NCI-H69 (cell line): Measurements from ENCODE around the gene EEA1.
"Not testable (repeated sequence)": the region's sequence is repeated elsewhere in the genome, so short reads cannot be mapped to it uniquely, and the experiment has no call there.

Experiments used
- DNase-seq: peaks from one replicate; lab custom pipeline; 2025; lab: John Stamatoyannopoulos, UW

The EEA1 gene

DNA sequence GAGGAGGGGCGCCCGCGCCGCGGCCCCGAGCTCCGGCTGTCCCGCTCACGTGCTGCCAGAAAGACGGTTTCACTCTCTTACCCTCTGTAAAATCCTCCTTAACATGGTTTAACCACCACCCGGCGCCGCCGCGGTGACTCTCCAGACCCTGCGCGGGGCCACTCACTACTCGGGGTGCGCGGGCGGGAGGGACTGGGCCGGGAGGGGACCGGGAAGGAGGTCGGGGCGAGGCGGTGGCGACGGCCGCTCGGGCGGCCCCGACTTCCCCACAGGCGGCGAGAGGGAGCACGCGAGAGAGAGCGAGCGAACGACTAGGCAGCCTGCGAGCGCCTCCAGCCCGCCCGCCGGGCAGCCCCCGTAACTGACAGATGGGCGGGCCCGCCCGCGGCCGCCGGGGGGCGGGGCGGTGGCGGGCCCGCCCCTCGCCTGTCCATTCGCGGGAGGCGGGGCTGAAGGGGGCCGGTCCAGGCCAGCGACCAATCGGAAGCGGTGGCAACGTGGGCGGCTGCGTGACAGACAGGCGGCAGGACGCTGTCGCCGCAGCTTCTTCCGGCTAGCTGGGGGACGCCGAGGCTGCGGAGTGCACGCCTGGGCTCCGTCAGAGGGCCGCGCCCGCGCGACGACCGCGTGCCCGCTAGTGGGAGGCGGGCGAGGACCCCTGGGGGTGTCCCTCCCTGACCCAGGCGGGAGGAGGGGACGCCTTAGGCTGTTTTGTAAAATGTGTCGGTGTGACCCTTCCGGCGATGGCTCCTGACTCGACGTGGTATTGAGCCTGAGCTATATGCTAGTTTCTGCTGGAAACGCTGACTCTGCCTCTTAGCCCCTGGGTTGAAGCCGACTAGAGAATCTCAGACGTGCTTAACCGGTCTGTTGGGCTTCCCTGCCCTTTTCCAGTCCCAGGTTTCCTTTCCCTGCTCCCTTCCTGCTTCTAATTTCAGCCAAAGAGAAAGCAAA lies at the start of gene EEA1:
EEA1 (minus strand) TSS at position 334 of the 954 bp plus-strand sequence; CDS start at position 105, 229 bp downstream.
- peak; percentile 99 for DNase-seq

DNA sequence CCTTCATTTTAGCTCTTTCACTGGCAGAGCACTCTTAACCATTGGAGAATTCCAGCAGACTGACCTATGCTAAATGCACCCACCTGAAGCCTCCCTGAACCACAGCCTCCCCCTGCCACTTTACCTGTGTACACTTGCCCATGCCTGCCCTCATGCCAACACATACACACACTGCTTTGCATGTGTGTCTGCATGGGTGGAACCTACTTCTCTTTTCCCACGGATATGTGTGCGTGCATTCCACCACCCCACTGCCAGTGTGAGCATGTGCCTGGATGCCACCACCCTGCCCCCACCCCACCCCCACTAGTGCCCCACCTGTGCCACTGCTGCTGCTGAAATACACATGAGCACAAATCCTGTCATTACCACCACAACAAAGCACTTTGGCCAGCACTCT lies 49.5 kb upstream of the EEA1 start:
- DNase-seq: no peak

DNA sequence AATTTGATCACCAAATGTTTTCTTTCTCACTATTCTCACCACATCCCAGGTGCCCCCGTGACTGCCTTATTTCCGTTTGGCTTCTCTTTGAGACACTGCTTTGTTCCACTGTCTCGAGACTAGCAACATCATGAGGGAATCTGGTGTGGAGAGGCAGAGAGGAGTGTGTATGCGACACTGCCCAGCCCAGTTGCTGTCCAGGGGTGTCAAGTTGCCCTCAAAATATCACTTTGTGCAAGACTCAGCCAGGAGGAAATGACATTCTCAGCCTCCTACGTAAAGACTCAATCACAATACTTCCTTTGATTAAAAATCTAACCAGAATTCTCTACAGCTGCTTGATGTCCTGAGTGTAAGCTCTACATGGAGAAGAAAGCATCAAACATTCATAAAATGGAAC lies 48.2 kb upstream of the EEA1 start:
- DNase-seq: no peak

DNA sequence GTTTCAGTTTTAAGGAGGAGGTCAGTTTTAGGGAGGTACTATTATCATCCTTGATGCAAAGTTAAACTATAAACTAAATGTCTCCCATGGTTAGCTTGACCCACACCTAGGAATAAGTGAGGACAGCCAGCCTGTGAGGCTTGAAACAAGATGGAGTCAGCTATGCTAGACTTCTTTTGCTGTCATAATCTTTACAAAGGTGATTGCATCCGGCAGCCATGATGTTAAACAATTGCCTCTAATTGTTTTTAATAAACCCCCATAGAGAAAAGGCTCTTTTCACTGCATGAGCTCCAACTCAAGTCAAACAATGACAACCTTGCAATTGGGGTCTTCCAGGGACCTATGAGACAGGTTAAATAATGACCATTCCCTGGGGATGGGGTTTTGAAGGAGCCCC lies 45.7 kb upstream of the EEA1 start:
- no peak for DNase-seq

DNA sequence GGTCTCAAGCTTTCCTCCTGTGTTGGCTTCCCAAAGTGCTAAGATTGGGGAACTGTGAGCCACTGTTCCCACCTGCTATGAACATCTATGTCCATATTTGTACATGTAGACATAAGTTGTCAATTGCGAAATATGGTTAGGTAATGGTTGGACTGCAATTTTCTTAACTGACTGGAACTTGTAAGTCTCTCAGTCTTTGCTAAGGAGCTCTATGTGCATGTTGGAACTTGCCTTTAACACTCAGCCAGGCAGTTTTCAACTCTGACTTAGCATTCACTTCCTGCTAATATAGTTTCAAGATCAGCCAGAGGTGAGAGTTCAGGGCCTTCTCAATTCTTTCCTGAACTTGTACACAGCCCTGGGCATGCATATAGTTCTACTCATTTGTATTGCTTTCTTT lies 44.5 kb upstream of the EEA1 start:
- no peak for DNase-seq

DNA sequence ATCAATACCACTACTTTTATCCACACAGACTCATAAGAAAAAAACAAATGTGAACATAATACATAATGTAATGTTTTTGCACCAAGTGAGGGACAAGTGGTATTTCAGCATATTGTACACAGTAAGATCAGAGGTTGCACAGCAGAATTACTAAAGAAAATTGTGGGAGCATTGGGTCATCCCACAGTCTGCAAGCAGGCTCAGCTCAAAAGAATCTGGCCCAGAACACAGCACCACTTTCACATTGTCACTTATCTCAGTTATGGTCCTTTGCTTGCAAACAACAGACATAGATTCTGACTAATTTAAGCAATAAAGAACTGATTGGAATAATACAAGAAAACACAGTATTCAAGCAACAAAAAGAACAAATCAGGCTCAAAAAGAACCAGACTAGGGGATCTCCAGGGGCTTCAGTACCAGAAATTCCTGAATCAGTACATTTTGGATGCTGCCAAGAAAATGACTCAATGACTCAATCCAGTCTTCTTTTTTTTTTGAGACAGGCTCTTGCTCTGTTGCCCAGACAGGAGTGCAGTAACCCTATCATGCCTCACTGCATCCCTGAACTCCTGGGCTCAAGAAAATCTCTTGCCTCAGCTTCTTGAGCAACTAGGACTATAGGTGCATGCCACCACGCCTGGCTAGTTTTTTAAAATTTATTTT lies 42.9 kb upstream of the EEA1 start:
- DNase-seq: no peak

DNA sequence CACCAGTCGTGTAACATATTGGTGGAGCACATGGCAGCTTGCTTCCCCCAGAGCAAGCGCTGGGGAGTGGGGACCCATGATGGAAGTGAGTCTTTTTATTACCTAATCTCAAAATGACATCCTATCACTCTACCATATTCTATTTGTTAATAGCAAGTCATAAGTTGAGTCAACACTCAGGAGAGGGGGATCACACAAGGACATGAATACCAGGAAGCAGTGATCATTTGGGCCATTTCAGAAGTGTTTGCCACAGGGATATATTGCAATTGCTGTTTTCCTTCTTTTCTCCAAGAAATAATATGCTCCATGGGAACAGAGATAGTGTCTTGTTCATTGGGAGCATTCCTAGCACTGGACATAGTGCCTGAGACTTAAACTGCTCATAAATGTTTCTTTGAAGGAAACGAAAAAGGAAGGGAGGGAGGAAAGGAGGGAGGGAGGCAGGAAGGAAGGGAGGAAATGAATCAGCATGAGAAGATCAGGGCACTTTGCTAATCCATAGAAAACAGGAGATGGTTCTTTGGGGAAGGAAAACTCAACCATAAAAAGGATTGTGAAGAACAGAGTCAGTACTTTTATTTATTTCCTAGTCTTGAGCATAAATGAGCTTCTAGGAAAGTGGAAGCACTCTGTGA lies 39.2 kb upstream of the EEA1 start:
- DNase-seq: no peak

DNA sequence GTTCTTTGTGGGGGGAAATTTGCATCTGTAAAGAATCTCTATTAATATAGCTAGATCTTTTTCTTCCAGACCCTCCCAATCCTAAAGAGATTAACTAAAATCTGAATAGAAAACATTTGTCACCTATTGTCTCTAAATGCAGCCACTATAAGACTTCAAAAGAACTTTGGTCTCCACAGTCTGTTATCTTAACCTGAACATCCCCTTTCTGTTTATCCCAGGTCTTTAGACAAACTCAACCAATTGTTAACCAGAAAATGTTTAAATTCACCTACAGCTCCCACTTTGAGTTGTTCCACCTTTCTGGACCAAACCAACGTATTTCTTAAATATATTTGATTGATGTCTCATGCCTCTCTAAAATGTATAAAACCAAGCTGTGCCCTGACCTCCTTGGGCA lies 35.3 kb upstream of the EEA1 start:
- not testable (repeated sequence) for DNase-seq

DNA sequence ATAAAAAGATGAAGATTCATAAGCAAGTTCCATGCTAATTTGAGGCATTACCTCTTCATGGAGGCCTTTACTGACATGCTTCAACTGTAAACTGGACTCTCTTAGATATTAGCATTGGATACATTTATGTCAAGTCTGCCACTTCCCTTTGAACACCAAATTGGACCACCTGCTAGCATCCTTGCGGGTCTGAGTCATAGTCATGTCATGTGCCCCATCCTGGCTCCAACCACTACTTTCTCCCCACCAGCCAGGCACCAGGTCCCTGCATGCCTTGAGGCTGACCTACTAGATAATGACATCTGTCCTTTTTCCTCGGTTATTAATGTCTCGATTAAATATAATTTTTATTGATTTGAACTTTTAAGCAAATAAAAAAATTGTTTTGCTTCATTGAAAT lies 32.9 kb upstream of the EEA1 start:
- peak; percentile 46 for DNase-seq

DNA sequence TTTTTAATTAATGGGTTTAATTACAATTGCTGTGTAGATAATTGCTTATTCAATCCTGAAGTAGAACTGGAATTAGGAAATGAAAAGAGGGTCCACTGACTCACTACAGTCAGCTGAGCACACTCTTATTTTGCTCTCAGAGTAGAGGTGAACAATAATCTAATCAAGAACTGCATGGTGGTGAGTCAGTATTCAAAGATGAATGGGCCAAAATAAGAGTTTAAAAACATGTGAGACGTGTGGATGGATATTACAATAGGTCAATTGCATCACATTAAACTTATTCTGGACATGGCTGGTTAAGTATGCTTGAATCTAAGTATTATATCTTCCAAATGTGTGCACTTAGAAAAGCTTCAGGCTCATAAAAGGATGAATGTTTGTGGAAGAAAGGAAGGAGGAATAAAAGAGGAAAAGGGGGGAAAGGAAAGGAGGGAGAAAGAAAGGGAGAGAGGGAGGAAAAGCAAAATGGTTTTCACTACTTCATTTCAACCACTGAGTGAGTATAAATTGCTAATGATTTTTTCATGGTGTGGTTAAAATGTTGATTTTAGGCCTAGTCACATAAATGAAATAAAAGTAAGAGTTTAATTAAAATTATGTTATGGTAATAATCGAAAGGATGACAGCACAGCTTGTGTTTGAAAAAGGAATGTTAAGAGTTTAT lies 27.0 kb upstream of the EEA1 start:
- DNase-seq: no peak

DNA sequence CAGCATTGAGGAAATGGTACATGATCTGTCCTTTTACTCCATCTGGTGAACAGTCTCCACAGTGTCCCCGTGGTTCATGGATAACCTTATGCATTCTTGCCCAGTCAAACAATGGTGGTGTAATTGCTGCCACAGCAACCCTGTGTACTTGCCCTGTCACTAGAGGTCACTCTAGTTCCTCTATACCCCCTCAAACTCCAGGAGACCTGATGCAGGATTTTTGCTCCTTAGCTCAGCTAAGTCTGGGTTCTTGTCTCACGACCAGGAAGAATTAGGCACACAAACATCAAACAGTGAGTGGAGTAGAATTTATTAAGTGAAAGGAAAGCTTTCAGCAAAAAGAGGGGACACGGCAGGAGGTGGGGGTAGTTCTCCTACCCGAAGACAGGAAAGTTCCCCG lies 24.7 kb upstream of the EEA1 start:
- no peak for DNase-seq

DNA sequence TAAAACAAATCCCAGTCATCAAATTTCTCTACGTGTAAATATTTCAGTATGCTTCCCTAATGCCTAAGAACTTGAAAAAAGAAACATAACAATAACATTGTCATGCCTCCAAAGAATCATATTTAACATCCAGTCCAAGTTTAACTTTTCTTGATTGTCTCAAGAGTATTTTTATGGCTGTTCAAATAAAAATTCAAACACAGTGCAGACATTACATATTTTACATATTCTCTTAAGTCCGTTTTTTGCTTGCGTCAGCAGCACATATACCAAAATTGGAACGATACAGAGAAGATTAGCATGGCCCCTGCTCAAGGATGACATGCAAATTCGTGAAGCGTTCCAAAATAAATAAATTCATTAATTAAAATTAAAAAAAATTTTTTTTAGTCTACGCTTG lies 23.3 kb upstream of the EEA1 start:
- no peak for DNase-seq

DNA sequence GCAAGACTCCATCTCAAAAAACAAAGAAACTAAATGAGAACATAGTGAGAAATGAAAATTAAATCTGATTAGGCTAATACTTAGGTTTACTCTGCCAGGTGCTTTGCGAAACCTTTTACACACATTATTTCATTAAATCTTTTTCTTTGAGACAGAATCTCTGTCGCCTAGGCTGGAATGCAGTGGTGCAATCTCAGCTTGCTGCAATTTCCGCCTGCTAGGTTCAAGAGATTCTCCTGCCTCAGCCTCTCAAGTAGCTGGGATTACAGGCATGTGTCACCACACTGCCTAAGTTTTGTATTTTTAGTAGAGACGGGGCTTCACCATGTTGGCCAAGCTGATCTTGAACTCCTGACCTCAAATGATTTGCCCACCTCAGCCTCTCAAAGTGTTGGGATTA lies 21.9 kb upstream of the EEA1 start:
- DNase-seq: no peak

DNA sequence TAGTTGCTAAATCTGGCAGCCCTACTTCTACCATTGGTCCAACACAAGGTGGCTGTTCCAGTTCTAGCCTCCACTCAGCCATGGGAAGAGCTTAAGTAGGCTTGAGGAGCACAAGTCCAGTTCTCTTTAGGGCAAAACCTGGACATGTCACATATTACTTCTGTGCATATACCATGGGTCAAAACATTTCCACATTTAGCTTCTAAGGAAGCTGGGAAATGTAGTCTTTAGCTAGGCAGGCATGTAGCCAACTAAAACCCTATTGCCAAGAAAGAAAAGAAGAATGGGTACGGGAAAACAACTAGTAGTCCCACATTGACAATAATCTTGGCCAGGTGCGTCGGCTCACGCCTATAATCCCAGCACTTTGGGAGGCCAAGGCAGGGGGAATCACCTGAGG lies 20.9 kb upstream of the EEA1 start:
- DNase-seq: no peak

DNA sequence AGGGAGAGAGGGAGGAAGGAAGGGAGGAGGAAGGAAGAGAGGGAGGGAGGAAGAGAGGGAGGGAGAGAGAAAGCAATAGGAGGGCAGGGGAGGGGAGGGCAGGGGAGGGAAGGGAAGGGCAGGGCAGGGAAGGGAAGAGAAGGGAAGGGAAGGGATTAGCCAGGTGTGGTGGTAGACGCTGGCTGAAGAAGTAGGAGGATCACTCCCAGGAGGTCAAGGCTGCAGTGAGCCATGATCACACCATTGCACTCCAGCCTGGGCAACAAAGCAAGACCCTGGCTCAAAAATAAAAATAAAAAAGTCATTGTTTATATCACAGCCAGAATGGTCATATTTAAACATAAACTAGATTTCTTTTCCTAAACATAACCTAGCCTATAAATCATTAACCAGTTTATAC lies 20.4 kb upstream of the EEA1 start:
- DNase-seq: no peak

DNA sequence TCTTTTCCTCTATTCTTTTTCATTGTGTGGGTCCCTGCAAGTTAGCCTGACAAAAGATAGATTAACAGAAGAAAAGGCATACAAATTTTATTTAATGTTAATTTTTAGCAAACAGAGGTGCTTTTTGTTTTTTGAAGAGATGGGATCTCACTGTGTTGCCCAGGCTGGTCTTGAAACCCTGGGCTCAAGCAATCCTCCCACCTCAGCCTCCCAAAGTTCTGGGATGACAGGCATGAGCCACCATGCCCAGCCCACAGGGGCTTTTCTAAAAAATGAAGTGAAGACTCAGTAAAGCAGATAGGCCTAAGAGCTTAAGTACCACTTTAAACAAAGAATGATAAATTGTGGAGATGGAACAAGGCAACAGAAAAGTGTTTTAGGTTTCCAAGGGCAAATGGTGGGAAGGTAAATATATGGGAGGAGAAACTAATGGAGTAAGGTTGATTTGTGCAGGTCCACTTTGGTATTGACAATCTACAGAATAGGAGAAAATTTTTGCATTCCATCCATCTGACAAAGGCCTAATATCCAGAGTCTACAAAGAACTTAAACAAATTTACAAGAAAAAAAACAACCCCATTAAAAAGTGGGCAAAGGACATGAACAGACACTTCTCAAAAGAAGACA lies 18.6 kb upstream of the EEA1 start:
- no peak for DNase-seq

DNA sequence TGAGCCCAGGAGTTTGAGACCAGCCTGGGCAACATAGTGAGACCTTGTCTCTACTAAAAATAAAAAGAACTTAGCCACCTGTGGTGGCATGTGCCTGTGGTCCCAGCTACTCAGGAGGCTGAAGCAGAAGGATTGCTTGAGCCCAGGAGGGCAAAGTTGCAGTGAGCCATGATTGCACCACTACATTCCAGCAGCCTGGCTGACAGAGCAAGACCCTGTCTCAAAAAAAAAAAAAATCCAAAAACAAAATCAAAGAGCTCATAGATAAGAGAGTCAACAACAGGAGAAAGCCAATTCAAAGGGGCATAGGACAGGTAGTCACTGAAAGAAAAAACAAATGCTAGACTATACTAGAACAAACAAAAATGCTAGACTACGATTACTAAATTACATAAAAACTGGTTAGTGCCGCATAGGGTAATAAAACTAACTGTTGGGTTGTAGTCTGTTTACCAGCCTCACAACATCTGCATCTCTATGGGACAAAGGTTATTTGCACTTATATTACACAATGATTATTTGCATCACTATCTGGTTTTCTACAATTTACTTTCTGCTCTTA lies 16.6 kb upstream of the EEA1 start:
- no peak for DNase-seq

DNA sequence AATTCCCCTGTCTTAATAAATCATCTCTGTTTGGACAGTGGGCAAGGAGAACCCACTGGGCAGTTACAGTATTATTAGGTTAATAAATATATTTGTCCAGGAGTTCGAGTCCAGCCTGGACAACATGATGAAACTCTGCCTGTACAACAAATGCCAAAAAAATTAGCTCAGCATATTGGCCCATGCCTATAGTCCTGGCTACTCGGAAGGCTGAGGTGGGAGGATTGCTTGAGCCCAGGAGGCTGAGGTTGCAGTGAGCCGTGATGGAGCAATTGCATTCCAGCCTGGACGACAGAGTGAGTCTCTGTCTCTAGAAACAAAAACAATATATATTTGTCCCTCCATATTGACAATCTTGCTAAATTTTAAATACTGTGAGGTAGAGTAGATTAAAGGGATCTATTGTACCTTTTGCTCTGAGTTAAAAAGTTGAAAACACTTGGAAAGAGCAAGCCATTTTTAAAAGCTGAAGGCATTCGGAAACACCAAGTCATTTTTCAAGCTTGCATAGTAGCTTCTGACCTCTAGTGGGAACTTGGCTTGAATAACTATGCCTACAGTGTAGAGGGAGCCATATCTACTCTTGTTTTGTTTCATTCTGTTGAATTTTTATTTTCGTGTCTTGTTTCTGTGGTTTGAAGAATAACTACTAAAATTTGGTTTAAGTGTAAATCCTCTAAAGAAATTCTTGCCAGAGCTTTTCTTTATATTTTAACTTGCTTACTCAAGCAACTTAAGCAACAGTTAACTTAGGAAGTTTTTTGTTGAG lies 14.6 kb upstream of the EEA1 start:
- DNase-seq: no peak

DNA sequence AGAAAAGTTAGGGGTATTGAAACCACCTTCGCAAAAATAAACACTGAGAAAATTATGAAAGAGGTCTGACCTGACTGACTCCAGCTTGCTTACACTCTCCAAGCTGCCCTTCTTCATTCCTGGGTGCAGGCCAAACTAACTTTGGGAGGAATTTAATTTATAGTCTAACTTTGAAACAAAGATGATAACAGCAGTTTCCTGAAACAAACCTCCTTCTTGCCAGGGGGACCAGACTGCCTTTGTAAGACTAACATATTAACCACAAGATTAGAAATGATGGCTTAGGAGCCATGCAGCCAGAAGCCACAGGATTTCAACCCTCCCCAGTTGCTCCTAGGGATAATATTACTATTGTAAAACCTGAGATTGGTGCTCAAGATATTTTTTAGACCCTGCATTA lies 13.8 kb upstream of the EEA1 start:
- DNase-seq: no peak

DNA sequence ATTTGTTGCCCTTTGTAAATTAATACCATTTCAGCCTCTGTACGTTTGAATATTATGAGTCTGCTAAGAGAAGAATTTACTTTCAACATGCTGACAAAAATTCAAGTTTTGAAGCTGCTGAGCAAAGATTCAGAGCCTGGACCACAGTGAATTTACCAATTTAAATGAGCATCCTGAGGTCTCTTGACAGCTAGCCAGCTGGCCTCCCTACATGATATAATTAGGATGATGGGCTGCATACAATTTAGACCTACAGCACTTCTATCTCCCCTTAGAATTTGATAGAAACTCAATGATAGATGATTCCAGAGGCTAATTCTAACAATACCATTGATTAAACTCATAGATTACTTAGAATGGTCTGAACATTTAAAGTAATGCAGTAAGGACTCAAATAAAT lies 10.0 kb upstream of the EEA1 start:
- no peak for DNase-seq

DNA sequence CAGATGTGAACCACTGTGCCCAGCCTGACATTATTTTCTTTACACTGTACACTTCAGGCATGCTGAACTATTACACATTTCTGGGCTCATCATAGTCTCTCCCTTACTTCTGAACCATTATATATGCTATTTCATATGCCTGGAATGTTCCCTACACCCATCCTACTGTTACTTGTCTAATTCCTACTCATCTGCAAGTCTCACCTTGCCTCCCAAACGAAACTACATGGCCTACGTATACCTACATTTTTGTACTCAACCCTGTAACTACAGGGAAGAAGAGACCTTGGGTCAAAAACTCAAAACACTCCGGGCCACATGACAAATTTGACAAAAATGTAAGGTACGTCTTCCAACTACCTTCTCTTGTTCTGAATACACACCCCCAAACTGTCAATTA lies 9.5 kb upstream of the EEA1 start:
- DNase-seq: no peak
